ENCODE results near the gene C1QTNF3. TPM values are rescaled to one million over a fixed set of nuclear protein-coding genes. Genes with fewer than 3 reads are reported as not detected.

C1QTNF3 gene
- total RNA-seq, 2 donors from 2014 or later = 4.3 to 8.5 TPM

- no peak for DNase-seq
- no peaks in the 10 kb centered on the region for H3K9me3 ChIP-seq (ENCODE audit: control insufficient read depth, low read length, poor library complexity, severe bottlenecking)
- Mint-ChIP-seq H3K27me3 (no peaks in the 10 kb centered on the region), H3K27ac (no peak overlapping the region), H3K4me1 (peaks cover 2% of the 10 kb centered on the region), H3K36me3 (ENCODE audit: low read depth) (peaks cover 5% of the 10 kb centered on the region), H3K4me3 (no peak overlapping the region)
- ATAC-seq = no peak
These were observed 19.0 kb upstream of the C1QTNF3 start for GRCh38 chr5:34061993-34062392.

GRCh38 chr5:34059977-34060376, 17.0 kb upstream of the C1QTNF3 start:
- DNase-seq = no peak
- H3K36me3 Mint-ChIP-seq (ENCODE audit: low read depth) = peaks cover 4% of the 10 kb centered on the region
- no peak overlapping the region for H3K27ac Mint-ChIP-seq
- H3K27me3 Mint-ChIP-seq = no peaks in the 10 kb centered on the region
- no peaks in the 10 kb centered on the region for H3K9me3 ChIP-seq (ENCODE audit: control insufficient read depth, low read length, poor library complexity, severe bottlenecking)
- H3K4me3 Mint-ChIP-seq = no peak overlapping the region
- ATAC-seq = no peak
- H3K4me1 Mint-ChIP-seq = peaks cover 2% of the 10 kb centered on the region

- no peak for ATAC-seq
- no peak for DNase-seq
- H3K27ac Mint-ChIP-seq = peak overlapping the region; percentile 80
- H3K36me3 Mint-ChIP-seq (ENCODE audit: low read depth) = peaks cover 3% of the 10 kb centered on the region
- H3K4me1 Mint-ChIP-seq = peaks cover 2% of the 10 kb centered on the region
- H3K4me3 Mint-ChIP-seq = no peak overlapping the region
- H3K9me3 ChIP-seq (ENCODE audit: control insufficient read depth, low read length, poor library complexity, severe bottlenecking) = no peaks in the 10 kb centered on the region
- H3K27me3 Mint-ChIP-seq = no peaks in the 10 kb centered on the region
These were observed 15.5 kb upstream of the C1QTNF3 start for GRCh38 chr5:34058532-34058931.

- no peak for DNase-seq
- H3K4me1 Mint-ChIP-seq = peaks cover 2% of the 10 kb centered on the region
- no peak for ATAC-seq
- no peak overlapping the region for H3K4me3 Mint-ChIP-seq
- H3K27ac Mint-ChIP-seq = peak overlapping the region; percentile 80
- H3K27me3 Mint-ChIP-seq = no peaks in the 10 kb centered on the region
- peaks cover 3% of the 10 kb centered on the region for H3K36me3 Mint-ChIP-seq (ENCODE audit: low read depth)
- no peaks in the 10 kb centered on the region for H3K9me3 ChIP-seq (ENCODE audit: control insufficient read depth, low read length, poor library complexity, severe bottlenecking)
These were observed 14.6 kb upstream of the C1QTNF3 start for GRCh38 chr5:34057569-34057968.

GRCh38 chr5:34057118-34057517, 14.1 kb upstream of the C1QTNF3 start:
- Mint-ChIP-seq H3K27ac (no peak overlapping the region), H3K36me3 (ENCODE audit: low read depth) (peaks cover 3% of the 10 kb centered on the region), H3K27me3 (no peaks in the 10 kb centered on the region), H3K4me1 (peaks cover 2% of the 10 kb centered on the region), H3K4me3 (no peak overlapping the region)
- no peaks in the 10 kb centered on the region for H3K9me3 ChIP-seq (ENCODE audit: control insufficient read depth, low read length, poor library complexity, severe bottlenecking)
- no peak for ATAC-seq
- DNase-seq = no peak

DNA sequence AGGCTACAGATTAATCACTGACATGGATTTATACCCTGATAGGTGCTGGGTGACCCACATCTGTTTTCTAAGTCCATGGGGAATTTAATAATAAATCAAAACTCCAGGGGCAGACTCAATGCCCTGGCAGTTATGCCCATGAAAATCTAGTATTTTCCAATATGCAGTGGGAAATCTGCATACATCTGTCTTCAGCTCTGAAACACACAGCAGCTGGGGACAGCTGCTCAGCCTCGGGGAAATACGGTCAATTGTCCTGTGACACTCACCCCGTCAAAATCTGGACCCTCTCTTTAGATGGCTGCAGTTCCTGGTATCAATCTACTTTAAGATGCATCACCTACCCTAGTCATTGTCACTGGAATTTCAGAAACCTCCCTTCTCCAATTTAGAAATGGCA, 12.7 kb upstream of the C1QTNF3 start:
- Mint-ChIP-seq H3K27ac (no peak overlapping the region), H3K4me1 (peaks cover 2% of the 10 kb centered on the region), H3K4me3 (no peak overlapping the region), H3K27me3 (no peaks in the 10 kb centered on the region), H3K36me3 (ENCODE audit: low read depth) (peaks cover 3% of the 10 kb centered on the region)
- DNase-seq (no peak), ATAC-seq (no peak)
- no peaks in the 10 kb centered on the region for H3K9me3 ChIP-seq (ENCODE audit: control insufficient read depth, low read length, poor library complexity, severe bottlenecking)

- Mint-ChIP-seq H3K36me3 (ENCODE audit: low read depth) (peaks cover 3% of the 10 kb centered on the region), H3K4me3 (no peak overlapping the region), H3K27ac (no peak overlapping the region), H3K27me3 (no peaks in the 10 kb centered on the region), H3K4me1 (peaks cover 2% of the 10 kb centered on the region)
- DNase-seq (no peak), ATAC-seq (no peak)
- H3K9me3 ChIP-seq (ENCODE audit: control insufficient read depth, low read length, poor library complexity, severe bottlenecking) = no peaks in the 10 kb centered on the region
These were observed 11.4 kb upstream of the C1QTNF3 start for GRCh38 chr5:34054400-34054729.

- Mint-ChIP-seq H3K36me3 (ENCODE audit: low read depth) (peaks cover 3% of the 10 kb centered on the region), H3K4me3 (no peak overlapping the region), H3K27ac (no peak overlapping the region), H3K27me3 (no peaks in the 10 kb centered on the region), H3K4me1 (peaks cover 1% of the 10 kb centered on the region)
- no peak for ATAC-seq
- no peak for DNase-seq
- no peaks in the 10 kb centered on the region for H3K9me3 ChIP-seq (ENCODE audit: control insufficient read depth, low read length, poor library complexity, severe bottlenecking)
These were observed 10.8 kb upstream of the C1QTNF3 start for GRCh38 chr5:34053571-34054399.

- peaks cover 1% of the 10 kb centered on the region for H3K36me3 Mint-ChIP-seq (ENCODE audit: low read depth)
- H3K4me3 Mint-ChIP-seq = no peak overlapping the region
- ATAC-seq (no peak), DNase-seq (no peak)
- no peaks in the 10 kb centered on the region for H3K4me1 Mint-ChIP-seq
- H3K27me3 Mint-ChIP-seq = no peaks in the 10 kb centered on the region
- no peak overlapping the region for H3K27ac Mint-ChIP-seq
- H3K9me3 ChIP-seq (ENCODE audit: control insufficient read depth, low read length, poor library complexity, severe bottlenecking) = no peaks in the 10 kb centered on the region
These were observed 10.1 kb upstream of the C1QTNF3 start for GRCh38 chr5:34053133-34053532.

DNA sequence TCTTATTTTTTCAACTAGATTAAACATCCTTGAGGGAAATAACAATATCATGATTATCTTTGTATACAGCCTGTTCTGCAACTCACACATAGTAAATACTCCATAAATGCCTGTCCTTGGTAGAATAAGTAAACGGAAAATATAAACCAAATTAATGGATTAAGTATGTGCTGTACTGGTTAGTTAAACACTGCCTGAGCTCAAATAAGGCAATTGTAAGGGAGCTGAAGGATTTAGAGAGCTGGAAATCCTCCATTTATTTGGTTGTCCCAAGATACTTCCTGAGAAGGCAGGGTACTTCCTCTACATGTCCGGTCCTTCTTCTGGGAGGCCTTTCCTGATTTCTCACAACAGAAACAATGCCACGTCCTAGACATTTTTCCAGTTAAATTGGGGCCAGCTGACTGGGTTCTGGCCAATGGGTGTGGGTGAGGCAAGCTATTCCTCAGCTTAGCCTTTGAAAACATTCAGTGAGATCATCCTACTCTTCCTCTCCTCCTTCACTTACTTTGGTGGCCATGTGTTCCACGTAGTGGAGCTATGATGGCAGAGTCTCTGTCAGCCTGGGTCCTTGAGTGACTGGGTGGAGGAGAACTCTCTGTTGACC, 8.5 kb upstream of the C1QTNF3 start:
- H3K36me3 Mint-ChIP-seq (ENCODE audit: low read depth) = peaks cover 2% of the 10 kb centered on the region
- no peaks in the 10 kb centered on the region for H3K9me3 ChIP-seq (ENCODE audit: control insufficient read depth, low read length, poor library complexity, severe bottlenecking)
- no peak for ATAC-seq
- no peak for DNase-seq
- H3K4me1 Mint-ChIP-seq = no peaks in the 10 kb centered on the region
- H3K4me3 Mint-ChIP-seq = no peak overlapping the region
- no peaks in the 10 kb centered on the region for H3K27me3 Mint-ChIP-seq
- no peak overlapping the region for H3K27ac Mint-ChIP-seq

- H3K27me3 Mint-ChIP-seq = no peaks in the 10 kb centered on the region
- peaks cover 2% of the 10 kb centered on the region for H3K36me3 Mint-ChIP-seq (ENCODE audit: low read depth)
- H3K27ac Mint-ChIP-seq = no peak overlapping the region
- peaks cover 2% of the 10 kb centered on the region for H3K4me1 Mint-ChIP-seq
- no peak for ATAC-seq
- no peak overlapping the region for H3K4me3 Mint-ChIP-seq
- H3K9me3 ChIP-seq (ENCODE audit: control insufficient read depth, low read length, poor library complexity, severe bottlenecking) = no peaks in the 10 kb centered on the region
- DNase-seq = no peak
These were observed 5.0 kb upstream of the C1QTNF3 start for GRCh38 chr5:34047774-34048572.

GRCh38 chr5:34047143-34047542, 4.1 kb upstream of the C1QTNF3 start:
- peaks cover 5% of the 10 kb centered on the region for H3K4me1 Mint-ChIP-seq
- no peak overlapping the region for H3K4me3 Mint-ChIP-seq
- peaks cover 2% of the 10 kb centered on the region for H3K36me3 Mint-ChIP-seq (ENCODE audit: low read depth)

DNA sequence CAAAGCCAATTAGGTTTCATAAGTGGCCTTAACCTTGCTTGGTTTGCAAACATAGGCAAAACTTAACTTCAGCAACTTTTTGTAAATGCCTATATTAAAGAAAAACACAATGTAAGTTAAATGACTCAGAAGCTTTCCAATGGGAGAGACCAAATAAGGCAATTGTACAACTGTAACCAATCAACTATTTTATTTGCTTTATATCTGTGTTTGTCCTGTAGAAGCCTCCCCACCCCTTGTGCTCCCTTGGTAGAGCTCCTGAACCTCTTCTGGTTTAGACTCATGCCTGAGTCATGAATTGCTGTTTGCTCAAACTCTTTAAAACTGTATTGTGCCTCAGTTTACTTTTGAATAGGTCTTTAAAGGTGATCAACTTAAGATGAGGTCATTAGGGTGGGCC, 3.0 kb upstream of the C1QTNF3 start:
- H3K36me3 Mint-ChIP-seq (ENCODE audit: low read depth) = peaks cover 2% of the 10 kb centered on the region
- no peak overlapping the region for H3K27ac Mint-ChIP-seq
- ATAC-seq (no peak), DNase-seq (no peak)
- no peaks in the 10 kb centered on the region for H3K9me3 ChIP-seq (ENCODE audit: control insufficient read depth, low read length, poor library complexity, severe bottlenecking)
- H3K27me3 Mint-ChIP-seq = no peaks in the 10 kb centered on the region
- H3K4me3 Mint-ChIP-seq = no peak overlapping the region
- H3K4me1 Mint-ChIP-seq = peaks cover 5% of the 10 kb centered on the region

More at GRCh38 chr5:34047143-34047542, 4.1 kb upstream of the C1QTNF3 start:
- ATAC-seq = no peak
- H3K9me3 ChIP-seq (ENCODE audit: control insufficient read depth, low read length, poor library complexity, severe bottlenecking) = no peaks in the 10 kb centered on the region
- Mint-ChIP-seq H3K27ac (no peak overlapping the region), H3K27me3 (no peaks in the 10 kb centered on the region)
- no peak for DNase-seq

All from T-helper 17 cell (primary cell).